Caco-2 (cell line): ENCODE data around the gene DNMT3A. TPM values are rescaled to one million over a fixed set of nuclear protein-coding genes. Genes with fewer than 3 reads are reported as not detected.

Experiments
- BruUV-seq: library from RNA; stranded (reverse); fragments of 400-500 nt; replicated peaks from 2 replicates; lab custom pipeline; 2021; lab: Mats Ljungman, UMichigan
- CTCF ChIA-PET: fragments of 300-600 bp; sonication (Branson Sonifier 250); formaldehyde crosslinking; loops from one replicate; lab custom pipeline; 2022; ENCODE audit warnings: antibody characterized with exemption; lab: Charles Lee
- POLR2A ChIA-PET: fragments of 300-600 bp; sonication (Branson Sonifier 250); formaldehyde crosslinking; loops from one replicate; lab custom pipeline; 2022; ENCODE audit warnings: antibody characterized with exemption; lab: Charles Lee
- DNase-seq, 2 experiments: peaks; one replicate each; pipeline versions ENCODE4 v3.0.0 to v3.0.0-alpha.2; 2020 to 2022
- H3K27me3 ChIP-seq: replicated peaks from 2 replicates; pipeline ENCODE4 v1.6.0; 2011; ENCODE audit warnings: low read length; ENCODE audit not compliant: control insufficient read depth, insufficient read depth
- H3K36me3 ChIP-seq: 2 replicates; pipeline ENCODE4 v1.5.1; 2011; ENCODE audit warnings: low read length; ENCODE audit not compliant: control insufficient read depth, insufficient read depth
- H3K4me1 ChIP-seq: fragments of 250-450 bp; sonication (Bioruptor Pico); 2 replicates; pipeline ENCODE4 v1.5.1; 2020; ENCODE audit warnings: mild to moderate bottlenecking
- H3K4me3 ChIP-seq: 2 replicates; pipeline ENCODE4 v1.5.1; 2011; ENCODE audit warnings: low read depth, mild to moderate bottlenecking, control low read depth, low read length
- H3K9me3 ChIP-seq: fragments of 250-450 bp; sonication (Bioruptor Pico); 2 replicates; pipeline ENCODE4 v1.5.1; 2020; ENCODE audit warnings: mild to moderate bottlenecking, moderate library complexity
- H3K27ac Mint-ChIP-seq: one replicate; pipeline ENCODE4 v1.8.0; 2022; ENCODE audit warnings: mixed read lengths; ENCODE audit not compliant: unreplicated experiment
- H3K27me3 Mint-ChIP-seq: one replicate; pipeline ENCODE4 v1.8.0; 2022; ENCODE audit warnings: mixed read lengths; ENCODE audit not compliant: insufficient read depth, unreplicated experiment
- H3K36me3 Mint-ChIP-seq: one replicate; pipeline ENCODE4 v1.8.0; 2022; ENCODE audit warnings: mild to moderate bottlenecking, mixed read lengths; ENCODE audit not compliant: insufficient read depth, unreplicated experiment
- H3K4me1 Mint-ChIP-seq: one replicate; pipeline ENCODE4 v1.8.0; 2022; ENCODE audit warnings: low read depth, mixed read lengths; ENCODE audit not compliant: unreplicated experiment
- H3K4me3 Mint-ChIP-seq: one replicate; pipeline ENCODE4 v1.8.0; 2022; ENCODE audit warnings: mild to moderate bottlenecking, moderate library complexity, mixed read lengths; ENCODE audit not compliant: unreplicated experiment
- H3K9me3 Mint-ChIP-seq: one replicate; pipeline ENCODE4 v1.8.0; 2022; ENCODE audit warnings: mixed read lengths; ENCODE audit not compliant: unreplicated experiment
- intact Hi-C: fragments of 100-400 bp; cut with micrococcal nuclease; formaldehyde crosslinking; loops from one replicate; pipeline ENCODE4 v1.10.0; 2022; ENCODE audit not compliant: unreplicated experiment
- total RNA-seq: library from RNA; stranded (reverse); gene quantifications from 2 replicates; pipeline ENCODE4 v1.2.3, GENCODE V29; 2022
- TF ChIP-seq, protein P1 (sequence below), 2 experiments: fragments of 200-600 bp in 1 of 2; IDR thresholded peaks; 1 replicate in 1 of 2; 2 replicates in 1 of 2; pipeline versions ENCODE4 v1.5.1 to v1.8.0; 2011 to 2022; ENCODE audit warnings: antibody characterized with exemption in 1 of 2, control low read depth in 1 of 2, inconsistent platforms in 1 of 2, low read depth in 1 of 2, low read length in 1 of 2, mild to moderate bottlenecking in 1 of 2, moderate library complexity in 1 of 2; ENCODE audit not compliant: insufficient read depth in 1 of 2, severe bottlenecking in 1 of 2, unreplicated experiment in 1 of 2

DNMT3A gene
- total RNA-seq, 1 experiment from 2014 or later, result 72.2 TPM

DNA sequence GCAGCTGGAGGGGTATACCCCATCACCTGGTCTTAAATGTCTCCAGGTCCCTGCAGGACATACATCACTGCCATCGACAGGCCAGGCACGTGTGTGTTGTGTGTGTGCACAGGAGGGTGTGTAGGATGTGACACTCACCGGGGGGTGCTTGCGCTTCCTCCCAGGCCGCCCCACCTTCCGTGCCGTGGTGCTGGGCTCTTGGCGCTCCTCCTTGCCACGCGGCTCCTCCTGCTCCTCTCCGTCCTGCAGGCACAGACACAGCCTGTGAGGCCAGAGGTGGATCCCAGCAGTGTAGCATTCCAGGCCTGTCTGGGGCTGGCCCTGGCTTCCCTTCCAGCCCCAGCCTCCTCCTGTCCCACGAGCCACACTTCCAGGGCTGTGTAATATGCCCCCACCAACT lies 41.7 kb downstream of the DNMT3A start:
- no peaks in the 10 kb centered on the region for H3K27me3 ChIP-seq

DNA sequence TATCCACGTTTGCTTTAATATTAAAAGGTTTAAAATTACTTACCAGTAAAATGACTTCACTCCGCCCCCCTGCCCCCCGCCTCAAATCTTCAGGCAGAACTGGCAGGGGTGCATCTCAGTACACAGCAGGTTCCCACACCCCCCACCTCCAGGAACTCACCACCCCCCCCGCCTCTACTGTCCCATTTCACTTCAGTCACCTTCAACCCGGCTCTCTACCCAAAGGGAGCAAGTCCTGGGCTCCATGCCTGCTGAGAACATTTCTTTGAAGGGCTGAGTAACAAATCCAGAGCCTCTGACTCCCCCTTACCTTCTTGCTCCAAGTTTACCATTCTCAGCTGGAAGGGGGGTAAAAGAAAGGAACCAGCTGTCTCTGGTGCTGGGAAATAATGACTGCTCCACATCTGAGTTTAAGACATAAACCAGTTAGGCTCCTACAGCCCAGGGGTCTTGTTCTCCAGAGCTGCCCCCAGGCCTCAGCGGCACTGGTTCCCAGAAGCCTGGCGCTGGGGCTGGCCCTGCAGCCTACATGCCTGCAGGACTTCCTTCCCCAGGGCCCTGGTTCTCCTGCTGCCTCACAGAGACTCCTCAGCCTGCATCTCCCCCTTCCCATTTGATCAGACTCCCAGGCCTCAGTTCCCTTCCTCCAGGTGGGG lies 42.8 kb downstream of the DNMT3A start:
- Histone ChIP-seq H3K4me1 (no peaks in the 10 kb centered on the region), H3K27me3 (no peaks in the 10 kb centered on the region), H3K4me3 (no peak overlapping the region), H3K9me3 (no peaks in the 10 kb centered on the region), H3K36me3 (no peaks in the 10 kb centered on the region)
- POLR2A ChIA-PET, result no interaction called here
- TF ChIP-seq, protein P1, sequence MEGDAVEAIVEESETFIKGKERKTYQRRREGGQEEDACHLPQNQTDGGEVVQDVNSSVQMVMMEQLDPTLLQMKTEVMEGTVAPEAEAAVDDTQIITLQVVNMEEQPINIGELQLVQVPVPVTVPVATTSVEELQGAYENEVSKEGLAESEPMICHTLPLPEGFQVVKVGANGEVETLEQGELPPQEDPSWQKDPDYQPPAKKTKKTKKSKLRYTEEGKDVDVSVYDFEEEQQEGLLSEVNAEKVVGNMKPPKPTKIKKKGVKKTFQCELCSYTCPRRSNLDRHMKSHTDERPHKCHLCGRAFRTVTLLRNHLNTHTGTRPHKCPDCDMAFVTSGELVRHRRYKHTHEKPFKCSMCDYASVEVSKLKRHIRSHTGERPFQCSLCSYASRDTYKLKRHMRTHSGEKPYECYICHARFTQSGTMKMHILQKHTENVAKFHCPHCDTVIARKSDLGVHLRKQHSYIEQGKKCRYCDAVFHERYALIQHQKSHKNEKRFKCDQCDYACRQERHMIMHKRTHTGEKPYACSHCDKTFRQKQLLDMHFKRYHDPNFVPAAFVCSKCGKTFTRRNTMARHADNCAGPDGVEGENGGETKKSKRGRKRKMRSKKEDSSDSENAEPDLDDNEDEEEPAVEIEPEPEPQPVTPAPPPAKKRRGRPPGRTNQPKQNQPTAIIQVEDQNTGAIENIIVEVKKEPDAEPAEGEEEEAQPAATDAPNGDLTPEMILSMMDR (IDR thresholded peaks at IDR 0.05; ENCODE audit: insufficient read depth in 1 of 2, low read depth in 1 of 2, low read length in 1 of 2, severe bottlenecking in 1 of 2, unreplicated experiment in 1 of 2), result no peak
- peaks cover 8% of the 10 kb centered on the region for H3K36me3 Mint-ChIP-seq
- H3K4me1 Mint-ChIP-seq, result no peaks in the 10 kb centered on the region
- BruUV-seq, result no TSS peak
- H3K9me3 Mint-ChIP-seq, result no peaks in the 10 kb centered on the region
- H3K27me3 Mint-ChIP-seq, result no peaks in the 10 kb centered on the region
- H3K4me3 Mint-ChIP-seq, result no peak overlapping the region
- CTCF ChIA-PET, result no interaction called here
- DNase-seq, result no peak
- H3K27ac Mint-ChIP-seq, result no peak overlapping the region
- intact Hi-C loops, result no loop called here

More for the DNA sequence above, 41.7 kb downstream of the DNMT3A start:
- no peak overlapping the region for H3K4me3 Mint-ChIP-seq
- no peak for DNase-seq
- TF ChIP-seq, protein P1 (IDR thresholded peaks at IDR 0.05; ENCODE audit: insufficient read depth in 1 of 2, low read depth in 1 of 2, low read length in 1 of 2, severe bottlenecking in 1 of 2, unreplicated experiment in 1 of 2), result no peak
- CTCF ChIA-PET, result no interaction called here
- no peaks in the 10 kb centered on the region for H3K4me1 Mint-ChIP-seq
- no peaks in the 10 kb centered on the region for H3K36me3 ChIP-seq
- BruUV-seq, result no TSS peak
- H3K36me3 Mint-ChIP-seq, result peaks cover 8% of the 10 kb centered on the region
- H3K9me3 Mint-ChIP-seq, result no peaks in the 10 kb centered on the region
- no peak overlapping the region for H3K27ac Mint-ChIP-seq
- H3K4me1 ChIP-seq, result no peaks in the 10 kb centered on the region
- H3K4me3 ChIP-seq, result no peak overlapping the region
- no peaks in the 10 kb centered on the region for H3K9me3 ChIP-seq
- H3K27me3 Mint-ChIP-seq, result no peaks in the 10 kb centered on the region
- intact Hi-C loops, result no loop called here
- POLR2A ChIA-PET, result no interaction called here

DNA sequence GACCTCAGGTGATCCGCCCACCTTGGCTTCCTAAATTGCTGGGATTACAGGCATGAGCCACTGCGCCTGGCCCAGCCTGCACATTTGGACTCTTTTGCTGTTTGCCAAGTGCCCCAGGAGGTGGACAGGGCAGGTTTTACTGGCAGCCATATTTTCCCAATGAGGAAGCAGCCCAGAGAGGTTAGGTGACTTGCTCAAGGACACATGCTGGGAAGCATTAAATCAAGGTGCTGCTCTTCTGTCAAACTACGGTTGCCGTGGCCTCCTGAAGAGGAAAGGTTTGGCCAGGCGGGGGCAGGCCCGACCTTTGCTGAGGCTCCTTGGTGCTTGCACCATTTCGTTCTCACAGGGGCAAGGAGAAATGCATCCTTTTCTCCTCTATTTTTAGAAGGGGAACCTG lies 44.0 kb downstream of the DNMT3A start:
- Mint-ChIP-seq H3K27ac (no peak overlapping the region), H3K27me3 (no peaks in the 10 kb centered on the region), H3K4me1 (no peaks in the 10 kb centered on the region), H3K36me3 (peaks cover 8% of the 10 kb centered on the region), H3K4me3 (no peak overlapping the region), H3K9me3 (no peaks in the 10 kb centered on the region)
- intact Hi-C loops, result no loop called here
- DNase-seq, result no peak
- Histone ChIP-seq H3K36me3 (no peaks in the 10 kb centered on the region), H3K9me3 (no peaks in the 10 kb centered on the region), H3K4me1 (no peaks in the 10 kb centered on the region), H3K27me3 (no peaks in the 10 kb centered on the region), H3K4me3 (no peak overlapping the region)
- no TSS peak for BruUV-seq
- ChIA-PET POLR2A (no interaction called here), CTCF (interaction anchor here (1.0 kb wide), 1 partner anchor 309 kb away, joined by 3 read pairs; no protein-coding TSS in a partner anchor)
- TF ChIP-seq, protein P1 (IDR thresholded peaks at IDR 0.05; ENCODE audit: insufficient read depth in 1 of 2, low read depth in 1 of 2, low read length in 1 of 2, severe bottlenecking in 1 of 2, unreplicated experiment in 1 of 2), result no peak
